SU-DHL-6 (cell line): ENCODE measurements around the gene PIGX.

Experiments used
- EZH2phosphoT487 ChIP-seq: fragments of 200-600 bp; sonication (generic), shearing (Covaris generic); conservative IDR thresholded peaks from 2 replicates; pipeline ENCODE4 v1.6.1; 2018; ENCODE audit warnings: mild to moderate bottlenecking, antibody characterized with exemption, low read length, moderate library complexity, mixed read lengths
- TF ChIP-seq, protein P1 (sequence below): fragments of 200-600 bp; sonication (generic); IDR thresholded peaks from one replicate; pipeline ENCODE4 v1.5.1; 2017; ENCODE audit warnings: antibody characterized with exemption, mild to moderate bottlenecking, low read length, moderate library complexity; ENCODE audit not compliant: insufficient read depth, poor library complexity, severe bottlenecking

DNA sequence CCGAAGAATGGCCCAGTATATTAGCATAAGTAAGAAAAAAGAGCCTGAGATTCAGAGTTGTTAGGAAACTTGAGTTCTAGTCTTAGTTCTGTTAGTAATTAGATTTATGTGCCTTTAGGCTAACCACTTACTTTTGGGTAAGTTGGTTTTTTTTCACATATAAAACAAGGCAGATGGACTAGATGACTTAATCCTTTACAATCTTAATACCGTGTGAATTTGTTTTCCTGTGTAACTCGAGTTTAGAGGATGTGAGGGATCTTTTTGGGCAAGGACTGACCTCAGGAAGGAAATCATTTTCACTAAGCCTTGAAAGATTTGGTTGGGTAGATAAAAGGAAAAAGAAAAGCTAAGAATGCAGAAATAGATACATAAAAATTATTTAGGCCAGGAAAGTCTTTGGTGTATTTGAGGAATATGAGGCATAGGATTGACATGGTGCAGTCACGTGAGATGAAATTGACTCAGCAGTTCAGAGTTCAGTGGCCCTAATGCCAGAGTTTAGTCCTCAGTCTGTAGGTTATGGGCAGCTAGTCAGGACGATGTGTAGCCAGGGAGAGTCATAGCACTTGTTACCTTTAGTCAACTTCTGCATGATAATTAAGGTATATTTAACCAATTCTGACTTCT, 62.1 kb downstream of the PIGX start:
- TF ChIP-seq, protein P1, sequence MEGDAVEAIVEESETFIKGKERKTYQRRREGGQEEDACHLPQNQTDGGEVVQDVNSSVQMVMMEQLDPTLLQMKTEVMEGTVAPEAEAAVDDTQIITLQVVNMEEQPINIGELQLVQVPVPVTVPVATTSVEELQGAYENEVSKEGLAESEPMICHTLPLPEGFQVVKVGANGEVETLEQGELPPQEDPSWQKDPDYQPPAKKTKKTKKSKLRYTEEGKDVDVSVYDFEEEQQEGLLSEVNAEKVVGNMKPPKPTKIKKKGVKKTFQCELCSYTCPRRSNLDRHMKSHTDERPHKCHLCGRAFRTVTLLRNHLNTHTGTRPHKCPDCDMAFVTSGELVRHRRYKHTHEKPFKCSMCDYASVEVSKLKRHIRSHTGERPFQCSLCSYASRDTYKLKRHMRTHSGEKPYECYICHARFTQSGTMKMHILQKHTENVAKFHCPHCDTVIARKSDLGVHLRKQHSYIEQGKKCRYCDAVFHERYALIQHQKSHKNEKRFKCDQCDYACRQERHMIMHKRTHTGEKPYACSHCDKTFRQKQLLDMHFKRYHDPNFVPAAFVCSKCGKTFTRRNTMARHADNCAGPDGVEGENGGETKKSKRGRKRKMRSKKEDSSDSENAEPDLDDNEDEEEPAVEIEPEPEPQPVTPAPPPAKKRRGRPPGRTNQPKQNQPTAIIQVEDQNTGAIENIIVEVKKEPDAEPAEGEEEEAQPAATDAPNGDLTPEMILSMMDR: no peak
- no peak for TF ChIP-seq EZH2phosphoT487
